Left cardiac atrium (tissue), 4 donors: ENCODE data around the gene SLC29A1. TPM values are rescaled to one million over a fixed set of nuclear protein-coding genes. Genes with fewer than 3 reads are reported as not detected.

Experiments used
- ATAC-seq, 2 donors: fragments of 200-7000 bp; cut with Tn5 transposase; one replicate each; pipeline ENCODE4 v1.9.1; 2020; ENCODE audit warnings: mild to moderate bottlenecking in 2 of 2, moderate library complexity in 2 of 2
- DNase-seq: peaks from one replicate; pipeline ENCODE4 v3.0.0-alpha.2; 2020
- intact Hi-C, 2 donors: fragments of 100-400 bp; cut with DNase I; formaldehyde crosslinking; loops; one replicate each; pipeline versions ENCODE4 v1.14.1 to v1.15.1; 2022 to 2023
- total RNA-seq, 2 donors: library from RNA; stranded (reverse); fragmentation: NEBNext Ultra II Directional; extraction: Animal tissue kit (Norgen Biotek cat#: 25700); gene quantifications; one replicate each; pipeline ENCODE4 v1.2.1, GENCODE V29; 2021
- donor health status: DM: no; HTN: yes; CAD: no.
- donor health status: DM: no; HTN: yes; CAD: no; lungs with severe emphysema.
- donor health status: DM: yes; HTN: yes; CAD: no.
- donor health status: Dilated cardiomyopathy.

Gene SLC29A1
- total RNA-seq, 2 donors from 2014 or later: 115 to 130 TPM

DNA sequence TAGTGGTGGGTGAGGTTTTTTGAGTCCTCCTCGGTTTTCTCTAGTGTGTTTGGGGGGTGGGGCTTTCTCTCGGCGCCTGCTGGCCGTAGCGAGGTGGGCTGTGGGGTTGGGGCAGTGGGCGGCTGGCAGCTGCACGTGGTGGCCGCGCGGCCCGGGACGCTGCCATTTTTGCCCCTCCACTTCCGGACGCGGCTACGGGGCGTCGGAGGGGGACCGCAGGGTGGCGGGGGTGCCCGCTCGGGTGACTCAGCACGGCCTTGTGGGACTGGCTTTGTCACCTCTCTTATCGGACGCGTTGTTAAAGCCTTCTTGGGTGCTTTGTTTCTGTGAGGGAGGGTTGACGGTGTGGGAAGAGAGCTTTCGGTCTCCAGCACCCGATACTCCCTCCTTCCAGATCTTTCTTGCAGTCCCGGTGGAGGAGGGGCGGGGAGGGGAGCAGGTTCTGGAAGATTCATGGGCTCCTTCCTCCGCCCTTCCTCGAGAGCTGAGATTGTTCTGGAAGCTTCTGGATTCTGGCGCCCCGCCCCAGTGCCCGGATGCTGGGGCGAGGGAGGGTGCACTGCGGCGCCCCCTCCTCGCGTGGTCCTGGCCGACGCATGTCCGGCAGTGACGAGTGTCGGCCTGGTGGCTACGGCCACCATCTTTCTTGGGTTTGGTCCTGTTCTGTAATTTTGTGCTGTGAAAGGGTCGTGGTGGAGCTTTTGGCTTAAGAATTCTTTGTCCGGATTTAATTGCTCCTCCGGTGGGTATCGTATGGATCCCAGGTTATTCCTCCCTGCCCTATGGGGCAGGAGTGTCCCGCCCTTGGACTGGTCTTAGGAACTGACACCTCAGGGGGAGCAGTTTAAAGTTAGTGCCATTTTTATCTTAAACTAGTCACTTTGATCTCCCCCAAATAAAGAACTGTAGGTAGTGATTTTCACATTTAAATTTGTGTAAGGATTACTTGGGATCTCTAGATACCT lies 24.2 kb downstream of the SLC29A1 start:
- intact Hi-C loops: no loop called here
- ATAC-seq: peak; percentile 45 to 54
- DNase-seq: peak; percentile 80

DNA sequence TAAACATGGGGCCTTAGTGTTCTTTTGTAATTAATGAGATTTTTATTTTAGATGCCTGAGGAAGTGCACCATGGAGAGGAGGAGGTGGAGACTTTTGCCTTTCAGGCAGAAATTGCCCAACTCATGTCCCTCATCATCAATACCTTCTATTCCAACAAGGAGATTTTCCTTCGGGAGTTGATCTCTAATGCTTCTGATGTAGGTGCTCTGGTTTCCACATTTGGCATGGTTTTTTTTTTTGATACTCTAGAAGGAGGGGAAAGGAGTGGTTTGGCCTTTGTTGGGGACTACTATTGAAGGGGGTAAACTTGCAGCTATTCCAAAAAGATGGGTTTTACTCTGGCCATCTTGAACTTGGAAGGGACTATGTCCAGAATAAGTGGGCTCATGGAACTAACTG lies 25.2 kb downstream of the SLC29A1 start:
- ATAC-seq (no peak), DNase-seq (no peak)
- intact Hi-C loops: no loop called here

DNA sequence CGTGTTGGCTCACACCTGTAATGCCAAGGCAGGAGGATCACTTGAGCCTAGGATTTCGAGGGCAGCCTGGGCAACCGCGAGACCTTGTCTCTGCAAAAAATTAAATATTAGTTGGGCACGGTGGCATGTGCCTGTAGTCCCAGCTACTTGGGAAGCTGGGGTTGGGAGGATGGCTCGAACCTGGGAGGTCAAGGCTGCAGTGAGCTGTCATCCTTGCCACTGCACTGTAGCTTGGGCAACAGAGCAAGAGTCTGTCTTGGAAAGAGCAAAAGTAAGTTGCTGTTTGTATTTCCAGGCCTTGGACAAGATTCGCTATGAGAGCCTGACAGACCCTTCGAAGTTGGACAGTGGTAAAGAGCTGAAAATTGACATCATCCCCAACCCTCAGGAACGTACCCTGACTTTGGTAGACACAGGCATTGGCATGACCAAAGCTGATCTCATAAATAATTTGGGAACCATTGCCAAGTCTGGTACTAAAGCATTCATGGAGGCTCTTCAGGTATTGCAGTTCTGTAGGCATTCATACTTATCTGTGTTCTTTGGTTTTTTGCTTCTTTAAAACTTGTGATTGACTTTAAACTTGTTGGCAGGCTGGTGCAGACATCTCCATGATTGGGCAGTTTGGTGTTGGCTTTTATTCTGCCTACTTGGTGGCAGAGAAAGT lies 25.8 kb downstream of the SLC29A1 start:
- ATAC-seq (no peak), DNase-seq (peak; percentile 3)
- intact Hi-C loops: no loop called here

DNA sequence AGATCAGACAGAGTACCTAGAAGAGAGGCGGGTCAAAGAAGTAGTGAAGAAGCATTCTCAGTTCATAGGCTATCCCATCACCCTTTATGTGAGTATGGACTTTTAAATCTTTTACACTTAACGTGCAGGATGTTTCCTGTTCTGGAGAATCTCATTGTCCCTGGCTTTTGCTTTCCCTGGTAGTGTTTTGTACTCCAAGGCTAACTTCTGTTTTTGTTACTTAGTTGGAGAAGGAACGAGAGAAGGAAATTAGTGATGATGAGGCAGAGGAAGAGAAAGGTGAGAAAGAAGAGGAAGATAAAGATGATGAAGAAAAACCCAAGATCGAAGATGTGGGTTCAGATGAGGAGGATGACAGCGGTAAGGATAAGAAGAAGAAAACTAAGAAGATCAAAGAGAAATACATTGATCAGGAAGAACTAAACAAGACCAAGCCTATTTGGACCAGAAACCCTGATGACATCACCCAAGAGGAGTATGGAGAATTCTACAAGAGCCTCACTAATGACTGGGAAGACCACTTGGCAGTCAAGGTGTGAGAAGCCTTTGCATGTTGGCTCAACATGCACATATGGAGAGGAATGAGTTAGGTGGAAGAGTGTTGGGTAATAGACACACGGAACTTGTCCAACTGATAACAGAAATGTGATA lies 26.8 kb downstream of the SLC29A1 start:
- peak; percentile 1 for DNase-seq
- ATAC-seq: no peak
- intact Hi-C loops: no loop called here

DNA sequence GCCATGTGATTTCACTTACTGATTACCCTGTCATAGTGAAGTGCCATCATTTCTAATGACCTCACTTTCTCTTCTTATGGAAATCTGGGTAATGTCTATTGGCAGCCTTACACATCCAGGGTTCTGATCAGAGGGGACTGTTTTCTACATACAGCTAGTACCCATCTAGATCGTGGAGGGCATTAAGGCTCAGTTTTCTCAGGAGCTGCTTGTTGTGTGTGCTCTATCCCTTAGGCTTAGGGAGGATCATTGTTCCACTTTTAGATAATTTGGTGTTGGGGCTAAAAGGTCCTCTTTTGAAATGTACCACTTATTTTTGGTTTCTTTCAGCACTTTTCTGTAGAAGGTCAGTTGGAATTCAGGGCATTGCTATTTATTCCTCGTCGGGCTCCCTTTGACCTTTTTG lies 27.3 kb downstream of the SLC29A1 start:
- no peak for ATAC-seq
- intact Hi-C loops: no loop called here

DNA sequence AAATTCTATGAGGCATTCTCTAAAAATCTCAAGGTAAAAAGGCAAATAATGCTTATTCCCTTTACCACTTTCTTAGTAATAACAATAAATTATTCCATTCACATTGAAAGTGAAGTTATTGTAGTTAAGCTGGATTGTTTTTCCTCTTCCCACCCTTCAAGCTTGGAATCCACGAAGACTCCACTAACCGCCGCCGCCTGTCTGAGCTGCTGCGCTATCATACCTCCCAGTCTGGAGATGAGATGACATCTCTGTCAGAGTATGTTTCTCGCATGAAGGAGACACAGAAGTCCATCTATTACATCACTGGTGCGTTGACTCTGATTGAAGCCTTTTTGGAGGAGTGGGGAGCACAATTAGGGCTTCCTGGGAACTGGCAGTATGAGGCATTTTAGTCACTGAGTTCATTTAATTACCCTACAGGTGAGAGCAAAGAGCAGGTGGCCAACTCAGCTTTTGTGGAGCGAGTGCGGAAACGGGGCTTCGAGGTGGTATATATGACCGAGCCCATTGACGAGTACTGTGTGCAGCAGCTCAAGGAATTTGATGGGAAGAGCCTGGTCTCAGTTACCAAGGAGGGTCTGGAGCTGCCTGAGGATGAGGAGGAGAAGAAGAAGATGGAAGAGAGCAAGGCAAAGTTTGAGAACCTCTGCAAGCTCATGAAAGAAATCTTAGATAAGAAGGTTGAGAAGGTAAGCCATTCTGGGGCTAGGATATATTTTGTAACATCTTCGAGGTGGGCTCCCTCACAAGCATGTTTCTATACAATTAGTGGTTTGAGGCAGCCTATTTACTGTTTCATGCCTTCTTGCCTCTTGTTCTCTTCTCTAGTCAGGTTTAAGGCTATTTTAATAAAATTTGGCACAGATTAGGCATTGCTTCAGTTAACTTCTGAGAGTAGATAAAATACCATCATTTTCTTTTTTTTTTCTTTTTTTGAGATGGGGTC lies 28.5 kb downstream of the SLC29A1 start:
- intact Hi-C loops: no loop called here
- DNase-seq: peak; percentile 20
- ATAC-seq: no peak

More for the DNA sequence above, 27.3 kb downstream of the SLC29A1 start:
- no peak for DNase-seq

DNA sequence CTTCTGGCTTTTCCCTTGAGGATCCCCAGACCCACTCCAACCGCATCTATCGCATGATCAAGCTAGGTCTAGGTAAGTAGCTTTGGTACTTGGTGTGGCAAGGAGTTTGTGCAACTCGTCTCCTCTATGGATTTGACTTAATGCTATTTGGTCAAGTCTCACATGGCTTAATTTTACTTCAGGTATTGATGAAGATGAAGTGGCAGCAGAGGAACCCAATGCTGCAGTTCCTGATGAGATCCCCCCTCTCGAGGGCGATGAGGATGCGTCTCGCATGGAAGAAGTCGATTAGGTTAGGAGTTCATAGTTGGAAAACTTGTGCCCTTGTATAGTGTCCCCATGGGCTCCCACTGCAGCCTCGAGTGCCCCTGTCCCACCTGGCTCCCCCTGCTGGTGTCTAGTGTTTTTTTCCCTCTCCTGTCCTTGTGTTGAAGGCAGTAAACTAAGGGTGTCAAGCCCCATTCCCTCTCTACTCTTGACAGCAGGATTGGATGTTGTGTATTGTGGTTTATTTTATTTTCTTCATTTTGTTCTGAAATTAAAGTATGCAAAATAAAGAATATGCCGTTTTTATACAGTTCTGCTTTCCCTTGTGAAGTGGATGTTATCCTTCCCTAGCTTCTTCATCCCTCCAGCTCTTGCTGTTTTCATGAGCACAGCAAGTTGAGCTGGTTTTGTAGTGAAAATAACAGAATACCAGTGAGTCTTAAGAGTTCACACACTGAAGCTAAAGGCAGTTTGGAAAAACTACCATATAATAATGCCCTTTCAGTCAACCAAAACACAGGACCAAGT lies 30.1 kb downstream of the SLC29A1 start:
- intact Hi-C loops: no loop called here
- ATAC-seq: no peak

DNA sequence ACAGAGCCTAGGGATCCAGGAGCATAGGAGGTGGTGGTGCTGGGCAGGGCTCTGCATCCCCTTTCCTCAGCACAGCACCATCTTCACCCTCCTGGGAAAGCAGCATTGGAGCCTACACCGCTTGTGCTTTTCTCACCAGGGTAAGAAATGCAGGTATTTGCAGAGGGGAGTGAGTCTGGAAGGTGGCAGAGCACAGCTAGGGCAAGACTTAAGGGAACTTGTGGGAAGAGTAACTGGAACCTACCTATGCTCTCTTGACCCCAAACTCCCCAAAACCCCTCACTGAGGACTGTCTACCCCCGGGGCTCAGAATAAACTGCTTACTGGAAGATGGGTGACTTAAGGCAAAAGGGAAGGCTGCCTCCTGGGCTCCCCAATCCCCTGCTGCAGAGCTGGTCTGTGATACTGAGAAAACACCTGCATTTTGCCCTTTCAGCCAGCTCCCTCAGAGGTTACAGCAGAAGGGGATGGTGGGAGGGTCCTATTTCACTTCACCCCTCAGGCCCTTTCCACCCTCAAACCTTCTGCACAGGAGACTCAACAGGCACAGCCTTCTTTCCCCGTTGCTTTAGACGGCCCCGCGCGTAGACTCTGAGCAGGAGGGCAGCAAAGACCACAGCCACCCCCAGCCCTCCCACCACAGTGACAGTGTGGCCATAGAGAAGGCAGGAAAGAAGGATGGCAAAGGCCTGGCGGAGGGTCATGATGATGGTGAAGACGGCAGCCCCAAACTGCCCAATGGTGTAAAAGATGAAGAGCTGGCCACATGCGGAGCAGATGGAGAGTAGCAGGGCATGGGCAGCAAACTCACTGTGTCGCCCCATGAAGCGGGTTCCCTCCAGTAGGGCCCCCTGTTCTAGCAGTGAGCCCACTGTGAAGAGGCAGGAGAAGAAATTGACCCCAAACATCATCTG lies 31.1 kb downstream of the SLC29A1 start:
- ATAC-seq (no peak), DNase-seq (no peak)
- intact Hi-C loops: no loop called here

More for the DNA sequence above, 30.1 kb downstream of the SLC29A1 start:
- no peak for DNase-seq

DNA sequence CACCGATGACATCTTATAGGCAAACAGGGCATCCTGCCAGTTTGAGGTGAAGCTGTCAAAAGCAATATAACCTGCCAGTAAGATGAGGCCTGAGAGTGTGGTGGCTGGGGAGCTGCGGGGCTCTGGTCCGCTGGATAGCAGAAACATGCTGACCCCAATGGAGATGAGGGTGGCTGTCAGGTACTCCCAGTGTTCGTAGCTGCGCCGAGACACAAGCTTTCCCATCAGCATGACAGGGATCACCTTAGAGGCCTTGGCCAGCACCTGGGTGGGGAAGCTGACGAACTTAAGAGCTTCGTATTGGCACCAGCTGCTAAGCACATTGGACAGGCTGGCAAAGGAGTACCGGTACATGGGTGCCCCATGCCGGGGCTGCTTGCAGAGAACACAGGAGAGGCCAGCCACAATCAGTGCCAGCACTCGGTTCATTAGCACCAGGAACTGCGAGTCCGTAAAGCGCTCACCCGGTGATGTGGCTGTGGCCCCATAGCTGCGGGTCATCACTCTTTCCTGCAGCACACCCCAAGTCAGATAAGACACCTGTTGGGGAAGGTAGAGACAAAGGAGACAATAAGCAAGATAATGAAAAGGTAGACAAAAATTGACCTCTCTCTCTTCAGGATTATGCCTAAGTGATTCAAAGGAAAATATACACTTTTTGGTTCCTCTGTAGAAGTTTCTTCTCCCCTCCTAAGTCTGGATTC lies 31.9 kb downstream of the SLC29A1 start:
- ATAC-seq (no peak), DNase-seq (no peak)
- intact Hi-C loops: no loop called here

DNA sequence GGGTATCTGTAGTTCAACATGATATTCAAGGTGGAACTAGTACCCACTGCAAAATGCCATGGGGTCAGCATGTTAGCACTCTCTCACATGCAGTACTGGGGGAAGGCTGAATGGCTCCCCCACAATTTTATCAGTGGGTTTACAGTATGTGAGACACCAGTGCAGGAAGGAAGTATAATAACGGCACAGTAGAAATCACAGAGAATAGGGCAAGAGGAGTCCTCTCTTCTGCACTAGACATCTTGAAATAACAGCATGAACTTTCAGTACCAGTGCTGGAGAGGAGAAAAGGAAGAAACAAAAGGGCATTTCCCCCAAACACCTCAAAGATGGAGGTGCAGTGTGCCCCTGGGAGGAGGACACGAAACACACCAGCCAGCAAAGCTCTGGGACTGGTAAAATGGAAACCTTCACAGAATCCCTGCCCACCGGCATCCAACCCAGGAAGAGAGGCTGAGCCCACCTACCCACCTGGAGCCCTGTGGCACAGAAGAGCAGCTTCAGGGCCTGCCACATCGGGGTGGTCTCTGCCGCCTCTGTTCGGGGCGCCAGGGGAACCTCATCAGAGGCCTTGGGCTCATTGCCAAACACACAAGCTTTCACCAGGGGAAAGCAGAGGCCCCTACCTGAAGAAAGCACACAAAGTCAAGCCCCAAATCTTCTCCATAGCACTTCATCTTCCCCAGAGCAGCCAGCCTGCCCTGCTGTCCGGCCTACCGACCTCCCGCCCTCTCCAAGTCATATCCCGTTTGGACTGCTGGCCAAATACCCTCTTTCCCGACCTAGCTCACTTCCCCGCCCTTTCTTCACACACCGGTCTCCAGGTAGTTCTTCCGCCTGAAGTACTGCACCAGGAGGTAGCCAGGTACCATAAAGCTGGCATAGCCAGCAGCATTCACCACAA lies 32.7 kb downstream of the SLC29A1 start:
- DNase-seq: no peak
- intact Hi-C loops: no loop called here
- peak in 1 of 2 donors; percentile 6 for ATAC-seq

DNA sequence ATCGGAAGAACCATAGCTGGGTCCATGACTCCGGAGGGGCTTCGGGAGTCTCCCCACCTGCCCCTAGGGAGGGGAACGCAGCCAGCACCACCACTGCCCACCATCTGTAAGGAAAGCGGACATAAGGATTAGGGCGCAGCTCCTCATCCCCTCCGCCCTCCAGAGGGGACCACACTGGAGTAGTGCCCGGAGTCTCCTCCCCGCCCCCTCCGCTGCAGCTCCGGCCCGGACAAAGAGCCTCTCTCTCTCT lies 33.3 kb downstream of the SLC29A1 start:
- intact Hi-C loops: no loop called here
- DNase-seq: no peak
- no peak for ATAC-seq

DNA sequence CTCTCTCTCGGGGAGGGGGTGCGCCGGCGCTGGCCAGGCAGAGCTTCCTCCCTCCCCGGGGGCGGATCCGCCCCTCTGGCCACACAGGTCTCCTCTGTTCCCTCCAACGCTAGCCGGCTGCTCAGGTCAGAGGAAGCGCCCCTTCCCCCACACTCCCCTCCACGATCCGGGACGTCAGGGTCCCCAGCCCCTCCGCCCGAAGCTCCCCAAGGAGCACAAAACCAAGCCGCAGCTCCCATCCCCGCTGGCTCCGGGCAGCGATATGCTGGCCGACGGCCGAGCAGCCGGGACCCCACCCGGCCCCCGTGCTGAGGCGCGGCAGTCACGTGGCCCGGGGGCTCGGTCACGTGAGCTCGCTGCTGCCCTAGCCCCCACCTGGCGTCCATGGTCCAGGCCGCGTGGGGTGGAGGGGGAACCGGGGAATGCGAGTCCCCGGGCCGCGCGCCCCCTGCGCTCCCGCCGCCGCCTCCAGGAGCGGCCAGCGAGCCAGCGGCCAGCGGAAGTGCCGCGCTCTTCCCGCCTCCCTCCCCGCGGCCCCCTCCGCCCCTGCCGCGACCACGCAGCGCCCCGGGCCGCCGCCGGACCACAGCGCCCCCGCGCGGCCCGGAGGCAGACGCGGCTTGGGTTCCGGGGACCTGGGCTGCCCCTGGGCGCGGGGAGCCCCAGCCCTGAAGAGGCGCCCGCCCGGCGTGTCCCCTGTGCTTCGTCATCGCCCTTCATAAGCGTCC lies 33.8 kb downstream of the SLC29A1 start, which contains the start of gene SLC35B2:
SLC35B2 (minus strand) TSS at position 504 of the 728 bp plus-strand sequence; CDS start at position 386, 118 bp downstream.
- peak; percentile 77 for DNase-seq
- intact Hi-C loops: no loop called here
- ATAC-seq: peak; percentile 71 to 88

DNA sequence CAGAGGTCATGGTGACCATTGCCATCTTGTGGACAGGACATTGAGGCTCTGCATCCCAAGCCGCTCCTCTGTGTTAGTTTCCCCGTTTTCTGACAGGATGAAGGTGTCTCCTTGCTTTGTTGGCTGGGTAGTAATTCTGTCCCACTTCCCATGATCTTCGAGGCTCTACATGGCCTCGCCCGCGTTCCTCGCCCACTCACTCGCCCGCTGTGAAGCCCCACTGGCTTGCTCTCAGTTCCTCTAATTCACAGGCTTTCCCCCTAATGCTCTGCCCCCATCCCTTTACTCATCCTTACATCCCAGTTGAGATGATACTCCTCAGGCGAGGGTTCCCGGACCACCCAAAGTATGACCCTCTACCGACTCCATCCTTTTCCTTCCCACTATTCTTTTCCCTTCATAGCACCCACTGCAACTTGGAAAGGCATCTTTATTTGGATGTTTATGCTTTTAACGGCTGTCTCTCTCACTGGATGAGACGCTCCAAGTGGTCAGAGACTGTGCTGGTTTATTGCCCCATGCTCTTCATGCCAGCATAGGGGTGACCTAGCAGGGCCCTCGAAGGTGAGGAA lies 34.4 kb downstream of the SLC29A1 start:
- no peak for ATAC-seq
- intact Hi-C loops: no loop called here
- no peak for DNase-seq

DNA sequence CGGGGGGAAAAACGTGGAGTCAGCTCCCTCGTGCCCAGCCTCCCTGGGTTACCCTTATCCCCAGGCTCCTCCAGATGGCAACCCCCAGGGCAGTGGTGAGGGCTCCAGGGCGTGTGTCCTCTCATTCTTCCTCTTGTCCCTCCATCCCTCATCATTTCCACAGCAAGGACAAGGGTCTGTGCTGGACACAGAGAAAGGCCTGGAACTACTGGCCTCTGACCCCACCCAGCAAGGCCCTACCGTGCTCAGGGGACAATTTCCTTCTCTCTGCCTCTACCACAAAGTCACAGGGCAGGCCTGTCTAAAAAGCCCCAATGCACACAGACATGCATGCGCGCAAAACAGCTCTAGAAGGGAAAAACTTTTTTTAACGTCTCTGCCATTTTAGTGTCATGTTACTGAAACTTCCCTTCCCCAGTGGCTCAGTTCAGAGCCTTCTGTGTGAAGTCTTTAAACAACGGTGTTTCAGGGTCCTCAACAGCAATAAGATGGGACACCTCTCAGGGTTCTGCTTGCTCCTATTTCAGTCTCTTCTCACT lies 35.0 kb downstream of the SLC29A1 start:
- DNase-seq: no peak
- ATAC-seq: no peak
- intact Hi-C loops: no loop called here
